Stimulated activated CD8-positive, alpha-beta memory T cell treated with anti-CD3 and anti-CD28 coated beads, Interleukin-12 subunit alpha, Interleukin-12 subunit beta, amount 100 ng/mL, for 24 hours (primary cell): Measurements from ENCODE around the gene KLLN.
"Not testable (repeated sequence)": the region's sequence is repeated elsewhere in the genome, so short reads cannot be mapped to it uniquely, and the experiment has no call there.

Experiments used
- DNase-seq: peaks from one replicate; pipeline ENCODE4 v3.0.0-alpha.2; 2020; ENCODE audit errors: extremely low read depth

Gene KLLN

GRCh38 chr10:87866412-87866974 lies 3.2 kb upstream of the KLLN start:
- no peak for DNase-seq

DNA sequence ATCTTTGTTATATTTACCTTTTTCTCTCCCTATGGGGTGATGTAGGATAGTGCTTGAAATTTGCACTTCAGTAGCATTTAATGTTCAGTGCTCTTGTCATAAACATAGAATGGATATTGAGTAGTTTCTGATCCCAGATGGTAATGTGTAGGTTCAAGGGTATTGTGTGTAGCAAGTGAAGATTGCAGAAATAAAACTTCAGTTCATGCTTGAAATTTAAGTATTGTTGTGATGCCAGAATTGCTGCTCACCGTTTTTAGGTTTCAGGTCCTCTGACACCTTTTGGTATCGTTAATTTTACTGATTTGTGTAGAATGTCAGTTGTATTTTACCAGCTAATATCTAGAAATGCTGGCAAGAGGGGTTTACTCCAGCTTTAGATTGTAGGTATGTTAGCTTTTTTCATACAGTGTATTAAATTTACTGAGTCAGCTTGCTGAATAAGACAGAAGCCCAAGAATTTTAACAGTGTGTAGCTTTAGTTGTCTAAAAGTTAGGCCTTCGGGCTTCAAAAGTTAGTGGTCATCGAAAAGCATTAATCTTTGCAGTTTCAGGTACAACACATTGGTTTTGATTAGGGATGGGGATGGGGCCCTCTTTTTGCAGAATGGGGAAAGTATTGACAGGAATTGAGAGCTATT lies 2.0 kb upstream of the KLLN start:
- DNase-seq = no peak

DNA sequence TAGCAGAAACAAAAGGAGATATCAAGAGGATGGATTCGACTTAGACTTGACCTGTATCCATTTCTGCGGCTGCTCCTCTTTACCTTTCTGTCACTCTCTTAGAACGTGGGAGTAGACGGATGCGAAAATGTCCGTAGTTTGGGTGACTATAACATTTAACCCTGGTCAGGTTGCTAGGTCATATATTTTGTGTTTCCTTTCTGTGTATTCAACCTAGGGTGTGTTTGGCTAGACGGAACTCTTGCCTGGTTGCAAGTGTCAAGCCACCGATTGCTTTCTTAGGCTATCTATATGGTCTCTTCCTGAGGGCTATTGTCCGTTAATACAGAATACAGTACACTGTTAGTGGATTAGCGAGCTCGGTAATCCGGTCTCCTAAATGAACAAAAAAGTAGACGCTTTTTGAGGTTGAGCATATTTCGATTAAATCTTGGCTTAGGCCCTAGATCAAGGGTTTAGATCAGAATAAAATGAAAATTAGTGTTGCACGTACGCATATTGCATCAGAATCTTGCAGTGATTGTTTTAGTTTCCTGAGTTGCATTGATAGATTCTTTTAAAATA lies 1.2 kb upstream of the KLLN start:
- no peak for DNase-seq

DNA sequence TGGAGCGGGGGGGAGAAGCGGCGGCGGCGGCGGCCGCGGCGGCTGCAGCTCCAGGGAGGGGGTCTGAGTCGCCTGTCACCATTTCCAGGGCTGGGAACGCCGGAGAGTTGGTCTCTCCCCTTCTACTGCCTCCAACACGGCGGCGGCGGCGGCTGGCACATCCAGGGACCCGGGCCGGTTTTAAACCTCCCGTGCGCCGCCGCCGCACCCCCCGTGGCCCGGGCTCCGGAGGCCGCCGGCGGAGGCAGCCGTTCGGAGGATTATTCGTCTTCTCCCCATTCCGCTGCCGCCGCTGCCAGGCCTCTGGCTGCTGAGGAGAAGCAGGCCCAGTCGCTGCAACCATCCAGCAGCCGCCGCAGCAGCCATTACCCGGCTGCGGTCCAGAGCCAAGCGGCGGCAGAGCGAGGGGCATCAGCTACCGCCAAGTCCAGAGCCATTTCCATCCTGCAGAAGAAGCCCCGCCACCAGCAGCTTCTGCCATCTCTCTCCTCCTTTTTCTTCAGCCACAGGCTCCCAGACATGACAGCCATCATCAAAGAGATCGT lies 690 bp upstream of the KLLN start:
- DNase-seq = not testable (repeated sequence)

GRCh38 chr10:87862679-87863052 lies 667 bp downstream of the KLLN start:
- no peak for DNase-seq

- DNase-seq = peak; percentile 85
Observed at GRCh38 chr10:87861953-87862678, 1.2 kb downstream of the KLLN start.

DNA sequence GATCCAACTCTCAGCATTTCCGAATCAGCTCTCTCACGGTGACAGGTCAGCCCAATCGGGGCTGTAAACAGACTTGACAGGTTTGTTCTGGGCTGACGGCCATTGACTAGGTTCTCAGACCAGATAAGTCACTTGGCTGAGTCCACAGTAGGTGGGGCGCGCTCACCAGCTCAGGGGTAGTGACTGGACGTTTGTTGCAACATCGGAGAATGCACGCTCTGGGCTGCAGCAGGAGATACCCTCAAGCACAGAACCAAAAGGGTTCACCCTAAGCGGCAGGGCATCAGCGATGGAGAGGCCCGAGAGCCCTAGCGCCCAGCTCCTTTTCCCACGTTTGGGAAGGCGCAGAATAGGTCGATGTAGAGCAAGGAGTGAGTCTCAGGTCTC lies 1.8 kb downstream of the KLLN start:
- DNase-seq = no peak

DNA sequence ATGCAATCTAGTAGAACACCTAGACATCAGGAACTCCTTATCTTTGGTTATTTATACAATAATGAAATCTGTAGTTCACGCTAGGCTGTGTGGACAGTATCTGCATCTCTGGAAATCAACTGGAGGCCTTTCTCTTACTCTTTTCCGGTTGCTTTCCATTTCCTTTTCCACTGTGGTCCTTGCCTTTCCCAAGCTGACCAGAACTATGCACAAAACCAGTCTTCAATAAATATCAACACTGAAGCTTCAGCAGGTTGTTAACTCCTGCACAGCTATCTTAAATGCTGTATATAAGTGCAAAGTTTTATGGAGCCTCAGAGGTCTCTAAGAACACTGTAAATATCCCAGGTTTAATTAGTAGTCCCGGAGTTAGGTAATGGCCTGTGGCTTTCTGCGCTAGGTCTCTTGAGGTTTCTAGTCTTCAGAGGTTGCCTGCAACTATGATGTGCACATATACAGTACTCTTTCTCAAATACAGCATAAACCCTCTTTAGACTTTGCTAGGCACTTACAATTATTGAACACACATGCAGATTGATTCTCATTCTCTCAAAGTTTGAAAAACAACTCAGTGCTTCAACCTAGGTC lies 2.4 kb downstream of the KLLN start:
- DNase-seq = no peak

- DNase-seq = no peak
Observed at GRCh38 chr10:87860156-87860795, 3.1 kb downstream of the KLLN start.

- not testable (repeated sequence) for DNase-seq
Observed at GRCh38 chr10:87855665-87856064, 7.7 kb downstream of the KLLN start.

GRCh38 chr10:87855247-87855646 lies 8.1 kb downstream of the KLLN start:
- DNase-seq = not testable (repeated sequence)

DNA sequence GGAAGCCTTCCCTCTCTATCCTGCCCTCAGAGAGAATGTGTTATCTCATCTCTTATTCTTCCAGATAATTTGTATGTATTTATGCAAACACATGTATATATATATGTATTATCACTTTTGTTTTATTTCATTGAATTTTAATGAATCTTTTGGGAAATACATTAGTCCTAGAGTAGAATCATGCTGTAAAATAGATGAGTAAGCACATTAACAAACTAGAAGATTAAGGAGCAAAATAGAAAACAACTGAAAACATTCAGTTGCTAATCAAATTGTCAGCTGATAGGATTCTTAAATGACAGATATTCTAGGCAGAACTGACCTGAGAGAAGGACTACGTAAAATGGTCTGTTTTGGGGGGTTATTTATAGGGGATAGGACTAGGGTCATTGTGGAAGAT lies 11.2 kb downstream of the KLLN start:
- DNase-seq = no peak

- no peak for DNase-seq
Observed at GRCh38 chr10:87850742-87851205, 12.6 kb downstream of the KLLN start.

DNA sequence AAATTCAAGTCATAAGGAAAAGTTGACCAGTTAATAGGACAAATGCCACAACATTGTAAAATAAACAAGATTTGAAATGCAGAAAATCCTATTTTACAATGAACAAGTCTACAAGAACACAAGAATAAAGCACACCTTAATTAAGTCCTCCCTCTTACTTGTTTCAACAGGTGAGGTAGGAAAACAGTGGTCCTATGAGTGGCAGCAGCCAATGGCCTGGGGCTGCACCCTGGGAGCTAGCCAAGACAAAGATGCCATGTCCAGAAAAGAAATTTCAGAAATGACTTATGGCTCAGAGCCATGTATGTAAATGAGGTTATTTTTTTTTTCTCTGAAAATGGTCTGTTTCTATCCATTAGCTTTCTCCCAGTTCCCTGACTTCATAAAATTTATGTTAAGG lies 14.3 kb downstream of the KLLN start:
- DNase-seq = no peak

GRCh38 chr10:87847550-87847949 lies 15.8 kb downstream of the KLLN start:
- no peak for DNase-seq

DNA sequence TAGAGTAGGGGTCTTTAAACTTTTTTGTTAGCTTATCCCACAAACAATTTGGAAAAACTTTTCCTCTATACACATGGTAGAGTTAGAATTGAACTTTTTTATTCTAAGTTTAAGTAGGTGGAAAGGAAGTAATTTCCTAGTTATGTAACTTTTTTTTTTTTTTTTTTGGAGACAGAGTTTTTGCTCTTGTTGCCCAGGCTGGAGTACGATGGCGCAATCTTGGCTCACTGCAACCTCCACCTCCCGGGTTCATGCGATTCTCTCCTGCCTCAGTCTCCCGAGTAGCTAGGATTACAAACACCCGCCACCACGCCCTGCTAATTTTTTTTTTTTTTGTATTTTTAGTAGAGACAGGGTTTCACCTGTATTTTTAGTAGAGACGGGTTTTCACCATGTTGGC lies 16.6 kb downstream of the KLLN start:
- DNase-seq = not testable (repeated sequence)

DNA sequence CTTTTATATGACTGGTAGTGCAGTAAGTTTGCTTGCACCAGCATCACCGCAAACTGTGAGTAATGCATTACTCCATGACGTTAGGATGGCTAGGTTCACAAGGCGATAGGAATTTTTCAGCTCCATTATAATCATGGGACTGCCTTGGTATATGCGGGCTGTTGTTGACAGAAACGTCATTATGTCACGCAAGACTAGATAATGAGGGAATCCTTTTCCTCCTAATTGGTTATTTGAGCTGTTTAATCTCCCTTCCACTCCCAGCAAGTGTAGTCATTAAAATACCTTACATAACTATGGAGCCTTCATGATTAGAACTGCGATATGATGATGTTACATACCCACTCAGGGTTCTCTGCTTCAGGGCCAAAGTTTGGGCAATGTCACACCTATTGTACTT lies 17.3 kb downstream of the KLLN start:
- DNase-seq = no peak

DNA sequence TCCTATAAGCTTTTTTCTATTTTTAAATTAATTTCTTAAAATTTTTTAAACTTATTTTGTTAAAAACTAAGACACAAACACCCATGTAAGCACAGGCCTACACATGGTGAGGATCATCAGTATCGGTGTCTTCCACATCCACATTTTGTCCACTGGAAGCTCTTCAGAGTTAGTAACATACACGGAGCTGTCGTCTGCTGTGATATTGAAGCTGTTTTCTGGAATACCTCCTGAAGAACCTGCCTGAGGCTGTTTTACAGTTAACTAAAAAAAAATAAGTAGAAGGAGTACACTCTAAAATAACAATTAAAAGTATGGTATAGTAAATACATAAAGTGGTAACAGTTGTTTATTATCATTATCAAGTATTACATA lies 17.7 kb downstream of the KLLN start:
- no peak for DNase-seq

DNA sequence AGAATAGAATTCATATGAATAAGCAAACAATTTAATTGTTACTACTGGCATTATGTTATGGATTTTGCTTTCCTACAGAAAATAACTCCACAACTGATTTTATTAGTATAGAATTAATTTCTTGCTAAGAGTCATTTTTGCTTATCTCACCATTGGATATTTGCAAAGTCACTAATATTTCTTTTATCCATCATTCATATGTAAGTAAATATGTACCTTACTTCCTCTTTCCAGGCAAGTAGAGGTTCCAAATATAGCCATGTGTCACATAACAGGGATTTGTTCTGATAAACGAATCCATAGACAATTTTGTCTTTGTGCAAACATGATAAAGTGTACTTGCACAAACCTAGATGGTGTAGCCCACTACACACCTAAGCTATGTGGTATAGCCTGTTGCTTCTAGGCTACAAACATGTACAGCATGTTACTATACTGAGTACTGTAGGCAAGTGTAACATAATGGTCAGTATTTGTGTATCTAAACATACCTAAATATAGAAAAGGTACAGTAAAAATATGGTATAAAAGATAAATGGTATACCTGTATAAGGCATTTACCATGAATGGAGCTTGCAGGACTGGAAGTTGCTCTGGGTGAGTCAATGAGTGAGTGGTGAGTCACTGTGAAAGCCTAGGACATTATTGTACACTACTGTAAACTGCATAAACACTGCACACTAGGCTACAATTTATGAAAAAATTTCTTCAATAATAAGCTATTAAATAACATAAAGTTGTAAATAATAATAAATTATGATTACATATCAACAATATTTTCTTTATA lies 18.3 kb downstream of the KLLN start:
- no peak for DNase-seq

- no peak for DNase-seq
Observed at GRCh38 chr10:87843714-87844113, 19.6 kb downstream of the KLLN start.
